ENCODE results near the gene TRIM44. TPM values are rescaled to one million over a fixed set of nuclear protein-coding genes. Genes with fewer than 3 reads are reported as not detected.

Gene TRIM44
- total and polyA plus RNA-seq, 10 of the 15 experiments (the other 5 are each of a cell fraction or from before 2014, with no cell fraction given), result 6.7 to 93.0 (median 27.6) TPM

DNA sequence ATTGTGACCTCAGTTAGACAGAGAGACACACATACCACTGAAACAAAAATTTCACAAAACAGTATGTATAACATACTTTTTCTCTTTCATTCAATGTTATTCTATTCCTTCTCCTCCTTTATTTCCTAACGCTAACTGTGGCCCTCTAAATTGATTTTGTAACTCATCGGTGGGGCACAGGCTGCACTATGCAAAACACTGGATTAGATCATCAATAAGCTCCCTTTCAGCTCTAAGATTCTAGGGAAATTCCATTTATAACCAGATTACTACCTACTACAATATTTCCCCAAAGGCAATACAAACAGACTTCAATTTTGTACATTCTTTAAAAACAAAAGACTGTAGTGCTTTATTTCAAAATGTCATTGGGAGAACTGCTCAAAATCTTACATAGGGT is 38.3 kb upstream of the TRIM44 start:
- Histone ChIP-seq H3K4me3 (no peak overlapping the region), H3K27me3 (replicated peaks in 1 of 2; ENCODE audit: control insufficient read depth in 2 of 2, insufficient read depth in 2 of 2, low read length in 1 of 2) (no peaks in the 10 kb centered on the region; a peak in 1 of 4 replicates), H4K20me1 (ENCODE audit: control insufficient read depth, insufficient read depth) (no peaks in the 10 kb centered on the region), H3K36me3 (ENCODE audit: control insufficient read depth in 2 of 2, insufficient read depth in 2 of 2, low read length in 1 of 2) (no peaks in the 10 kb centered on the region), H3K27ac (ENCODE audit: control insufficient read depth, insufficient read depth) (no peak overlapping the region), H3K9me3 (replicated peaks; ENCODE audit: control insufficient read depth, insufficient read depth, low read length) (no peaks in the 10 kb centered on the region), H3K79me2 (ENCODE audit: control insufficient read depth, insufficient read depth, low read length) (peaks cover 5% of the 10 kb centered on the region; the same call in 1 of the 2 replicates), H3K4me2 (ENCODE audit: control insufficient read depth, insufficient read depth) (no peak overlapping the region), H2AFZ (ENCODE audit: control insufficient read depth, low read depth, low read length) (no peak overlapping the region), H3K9ac (ENCODE audit: control insufficient read depth, insufficient read depth, low read length) (no peak overlapping the region), H3K4me1 (ENCODE audit: control insufficient read depth, insufficient read depth, low read length) (peaks cover 4% of the 10 kb centered on the region; the same call in 1 of the 2 replicates)
- intact Hi-C loops (cut with micrococcal nuclease; ENCODE audit: unreplicated experiment), result no loop called here
- ChIA-PET POLR2A (no interaction called here), SMC1A (ENCODE audit: uncharacterized antibody, unreplicated experiment) (interaction anchor here (1.5 to 2.2 kb wide), 3 partner anchors 13 to 197 kb away, joined by 5 to 7 read pairs (median 7); no protein-coding TSS in a partner anchor), CTCF (interaction anchor here (0.6 to 1.4 kb wide), 7 partner anchors 8 to 634 kb away, joined by 3 to 5 read pairs (median 3); no protein-coding TSS in a partner anchor), RAD21 (ENCODE audit: unreplicated experiment) (interaction anchor here (1.0 kb wide), 1 partner anchor 198 kb away, joined by 4 read pairs; no protein-coding TSS in a partner anchor)
- no TSS peak for BruUV-seq (replicated peaks)
- TF ChIP-seq POU2F2 (IDR thresholded peaks at IDR 0.05; ENCODE audit: borderline replicate concordance, low read depth, low read length) (no peak), SREBF2 (IDR thresholded peaks at IDR 0.05; ENCODE audit: low read length) (no peak), NR2C2 (IDR thresholded peaks at IDR 0.05; ENCODE audit: borderline replicate concordance, control insufficient read depth, insufficient read length, low read depth) (no peak), SUZ12 (IDR thresholded peaks at IDR 0.05; ENCODE audit: unreplicated experiment) (no peak), NFYB (IDR thresholded peaks at IDR 0.05; ENCODE audit: insufficient read depth, low read depth, low read length) (no peak), ZNF384 (IDR thresholded peaks at IDR 0.05; ENCODE audit: borderline replicate concordance, low read depth, low read length) (no peak), POLR2AphosphoS5 (IDR thresholded peaks at IDR 0.05; ENCODE audit: low read length) (no peak), PBX3 (IDR thresholded peaks at IDR 0.05; ENCODE audit: insufficient replicate concordance, low read depth, low read length) (no peak), ZSCAN29 (IDR thresholded peaks at IDR 0.05) (no peak), EED (IDR thresholded peaks at IDR 0.05; ENCODE audit: low read depth) (no peak), STAT1 (conservative IDR thresholded peaks at IDR 0.05) (no peak), SMAD5 (IDR thresholded peaks at IDR 0.05; ENCODE audit: low read depth) (no peak), ZNF207 (IDR thresholded peaks at IDR 0.05; ENCODE audit: borderline replicate concordance) (no peak), RCOR1 (conservative IDR thresholded peaks at IDR 0.05; ENCODE audit: low read depth, low read length) (no peak), RAD51 (IDR thresholded peaks at IDR 0.05) (no peak)
- TF ChIP-seq, protein P1, sequence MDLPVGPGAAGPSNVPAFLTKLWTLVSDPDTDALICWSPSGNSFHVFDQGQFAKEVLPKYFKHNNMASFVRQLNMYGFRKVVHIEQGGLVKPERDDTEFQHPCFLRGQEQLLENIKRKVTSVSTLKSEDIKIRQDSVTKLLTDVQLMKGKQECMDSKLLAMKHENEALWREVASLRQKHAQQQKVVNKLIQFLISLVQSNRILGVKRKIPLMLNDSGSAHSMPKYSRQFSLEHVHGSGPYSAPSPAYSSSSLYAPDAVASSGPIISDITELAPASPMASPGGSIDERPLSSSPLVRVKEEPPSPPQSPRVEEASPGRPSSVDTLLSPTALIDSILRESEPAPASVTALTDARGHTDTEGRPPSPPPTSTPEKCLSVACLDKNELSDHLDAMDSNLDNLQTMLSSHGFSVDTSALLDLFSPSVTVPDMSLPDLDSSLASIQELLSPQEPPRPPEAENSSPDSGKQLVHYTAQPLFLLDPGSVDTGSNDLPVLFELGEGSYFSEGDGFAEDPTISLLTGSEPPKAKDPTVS (IDR thresholded peaks at IDR 0.05; ENCODE audit: low read depth, low read length), result no peak
- TF ChIP-seq, protein P2, sequence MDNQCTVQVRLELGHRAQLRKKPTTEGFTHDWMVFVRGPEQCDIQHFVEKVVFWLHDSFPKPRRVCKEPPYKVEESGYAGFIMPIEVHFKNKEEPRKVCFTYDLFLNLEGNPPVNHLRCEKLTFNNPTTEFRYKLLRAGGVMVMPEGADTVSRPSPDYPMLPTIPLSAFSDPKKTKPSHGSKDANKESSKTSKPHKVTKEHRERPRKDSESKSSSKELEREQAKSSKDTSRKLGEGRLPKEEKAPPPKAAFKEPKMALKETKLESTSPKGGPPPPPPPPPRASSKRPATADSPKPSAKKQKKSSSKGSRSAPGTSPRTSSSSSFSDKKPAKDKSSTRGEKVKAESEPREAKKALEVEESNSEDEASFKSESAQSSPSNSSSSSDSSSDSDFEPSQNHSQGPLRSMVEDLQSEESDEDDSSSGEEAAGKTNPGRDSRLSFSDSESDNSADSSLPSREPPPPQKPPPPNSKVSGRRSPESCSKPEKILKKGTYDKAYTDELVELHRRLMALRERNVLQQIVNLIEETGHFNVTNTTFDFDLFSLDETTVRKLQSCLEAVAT (IDR thresholded peaks at IDR 0.05), result no peak
- in situ Hi-C loops (cut with MboI), result loop anchor here (5.0 kb wide), 1 partner anchor 198 kb away; no protein-coding TSS in a partner anchor
- ATAC-seq (no peak), FAIRE-seq (no peak), DNase-seq (ENCODE audit: low read depth, low spot score) (no peak)
- 26% methylated on average over 2 of the region's 2 CpGs for whole genome bisulfite sequencing (ENCODE audit: insufficient coverage, insufficient replicate concordance, low lambda C conversion rate, missing lambda C conversion rate)
